ENCODE data around the gene LRP4. TPM values are rescaled to one million over a fixed set of nuclear protein-coding genes. Genes with fewer than 3 reads are reported as not detected.

Gene LRP4
- total RNA-seq, 1 donor from 2014 or later: 0.77 TPM

DNA sequence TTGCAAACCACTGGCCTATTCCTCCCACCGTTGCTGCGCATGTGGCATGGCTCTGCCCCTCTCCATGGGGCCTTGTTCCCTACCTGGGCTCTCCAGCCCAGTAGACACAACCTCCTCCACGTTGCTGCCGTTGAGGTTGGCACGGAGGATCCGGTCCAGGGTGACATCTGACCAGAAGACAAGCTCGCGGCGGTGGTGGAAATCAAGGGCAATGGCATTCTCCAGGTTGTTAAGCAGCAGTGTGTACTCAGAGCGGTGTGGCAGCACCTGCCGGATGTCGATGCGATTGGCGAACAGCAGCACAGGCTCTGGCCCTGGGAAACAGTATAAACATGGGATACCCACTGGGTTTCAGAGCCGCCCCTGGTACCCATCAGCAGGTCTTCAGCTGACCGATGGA is 23.8 kb downstream of the LRP4 start:
- DNase-seq (ENCODE audit: low read depth in 2 of 2): no peak

DNA sequence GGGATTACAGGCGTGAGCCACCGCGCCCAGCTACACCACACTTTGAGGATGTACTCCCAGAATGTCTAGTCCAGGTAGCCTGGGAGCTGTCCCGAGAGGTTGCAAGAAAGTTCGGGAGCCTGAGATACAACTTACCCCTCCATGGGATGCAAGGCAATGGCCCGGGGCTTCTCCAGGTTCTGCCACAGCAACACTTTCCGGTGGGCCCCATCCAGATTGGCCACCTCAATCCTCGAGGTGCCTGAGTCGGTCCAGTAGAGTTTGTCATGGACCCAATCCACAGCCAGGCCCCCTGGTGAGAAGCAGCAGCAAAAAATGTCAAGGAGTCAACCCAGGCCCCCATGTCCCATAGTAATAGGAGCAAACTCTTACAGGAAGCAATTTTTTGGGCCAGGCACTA is 25.5 kb downstream of the LRP4 start:
- DNase-seq (ENCODE audit: low read depth in 2 of 2): no peak

DNA sequence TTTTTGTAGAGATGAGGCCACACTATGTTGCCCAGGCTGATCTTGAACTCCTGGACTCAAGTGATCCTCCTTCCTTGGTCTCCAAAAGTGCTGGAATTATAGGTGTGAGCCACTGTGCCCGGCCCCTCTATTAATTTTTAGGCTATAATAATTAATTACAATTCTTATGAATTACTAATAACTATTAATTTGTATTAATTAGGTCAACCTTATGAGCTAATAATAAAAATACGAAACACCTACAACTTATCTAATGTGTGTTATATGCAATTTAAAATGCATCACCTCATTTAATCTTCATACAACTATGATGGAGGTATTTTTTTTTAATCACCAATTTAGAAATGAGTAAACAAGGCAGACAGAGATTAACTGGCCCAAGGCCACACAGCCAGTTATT is 26.2 kb downstream of the LRP4 start:
- no peak for DNase-seq (ENCODE audit: low read depth in 2 of 2)

GRCh38 chr11:46890665-46891064 is 27.7 kb downstream of the LRP4 start:
- no peak for DNase-seq (ENCODE audit: low read depth in 2 of 2)

GRCh38 chr11:46889689-46890475 is 28.5 kb downstream of the LRP4 start:
- peak; percentile 50 to 75 for DNase-seq (ENCODE audit: low read depth in 2 of 2)

DNA sequence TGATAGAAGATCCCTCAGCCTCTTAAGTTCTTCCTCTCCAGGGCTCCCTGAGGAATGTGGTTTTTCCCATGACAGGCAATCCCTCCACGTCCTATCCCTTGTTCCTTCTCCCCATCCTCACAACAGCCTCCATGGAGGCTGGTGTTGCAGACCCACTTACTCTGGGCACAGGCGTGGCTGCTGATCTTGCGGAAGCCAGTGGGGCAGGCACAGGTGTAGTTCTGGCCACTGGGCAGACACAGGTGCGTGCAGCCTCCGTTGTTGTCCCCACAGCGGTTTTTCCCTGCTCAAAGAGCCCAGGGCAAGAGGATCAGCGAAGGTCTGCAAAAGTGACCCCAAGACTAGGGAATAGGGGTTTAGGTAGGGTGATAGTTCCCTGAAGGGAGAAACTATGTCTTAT is 29.1 kb downstream of the LRP4 start:
- no peak for DNase-seq (ENCODE audit: low read depth in 2 of 2)

GRCh38 chr11:46888636-46889035 is 29.7 kb downstream of the LRP4 start:
- DNase-seq (ENCODE audit: low read depth in 2 of 2): no peak

DNA sequence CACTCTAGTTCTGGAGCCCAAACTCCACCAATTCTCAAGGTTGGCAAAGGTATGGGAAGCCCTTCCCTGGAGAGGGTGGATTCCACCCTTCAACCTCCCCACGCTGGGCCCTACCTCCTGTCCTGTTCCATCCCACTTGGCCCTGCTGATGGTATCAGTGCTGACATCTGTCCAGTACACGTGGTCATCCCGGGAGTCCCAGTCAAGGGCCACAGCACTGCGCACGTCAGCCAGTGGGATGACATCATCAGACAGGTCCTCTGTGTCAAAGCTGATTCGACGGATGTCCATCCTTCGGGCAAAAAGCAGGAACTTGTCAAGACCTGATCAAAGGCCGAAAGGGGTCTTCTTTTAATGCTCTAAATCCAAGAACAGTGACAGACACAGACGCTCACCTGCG is 32.1 kb downstream of the LRP4 start:
- no peak for DNase-seq (ENCODE audit: low read depth in 2 of 2)

- no peak for DNase-seq (ENCODE audit: low read depth in 2 of 2)
Observed at GRCh38 chr11:46879056-46879585, 39.2 kb downstream of the LRP4 start.

- DNase-seq (ENCODE audit: low read depth in 2 of 2): no peak
Observed at GRCh38 chr11:46877580-46877979, 40.8 kb downstream of the LRP4 start.

DNA sequence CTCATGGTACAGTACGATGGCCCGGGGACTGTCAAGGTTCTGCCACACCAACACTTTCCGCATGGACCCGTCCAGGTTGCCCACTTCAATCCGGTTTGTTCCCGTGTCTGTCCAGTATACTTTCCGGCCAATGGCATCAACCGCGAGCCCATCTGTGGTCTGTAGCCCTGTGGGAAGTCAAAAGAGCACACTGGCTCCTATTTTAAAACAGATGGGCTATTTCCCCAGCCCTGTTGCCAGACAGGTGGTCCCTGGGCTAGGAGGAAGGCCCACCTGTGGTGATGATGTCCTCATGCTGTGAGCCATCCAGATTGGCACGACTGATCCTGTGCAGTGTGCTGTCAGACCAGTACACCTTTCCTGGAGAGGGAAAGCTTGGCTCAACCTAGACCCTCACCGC is 41.9 kb downstream of the LRP4 start:
- DNase-seq (ENCODE audit: low read depth in 2 of 2): no peak

DNA sequence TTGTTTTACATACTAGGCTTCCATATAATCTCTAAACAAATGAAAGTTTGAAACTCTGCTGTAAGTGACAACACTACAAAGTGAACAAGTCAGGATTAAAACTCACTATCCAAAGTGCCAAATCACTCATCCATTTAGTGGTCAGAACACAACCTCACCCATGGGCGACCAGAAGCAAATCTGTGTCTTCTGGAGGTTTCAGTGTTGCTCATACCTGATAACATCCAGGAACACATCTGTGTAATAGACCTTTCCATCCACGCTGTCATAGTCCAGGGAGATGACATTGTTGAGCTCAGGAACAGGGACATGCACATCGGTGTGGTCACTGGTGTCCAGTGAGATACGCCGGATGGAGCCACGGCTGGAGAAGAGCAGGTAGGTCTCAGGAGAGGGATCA is 43.8 kb downstream of the LRP4 start:
- no peak for DNase-seq (ENCODE audit: low read depth in 2 of 2)

DNA sequence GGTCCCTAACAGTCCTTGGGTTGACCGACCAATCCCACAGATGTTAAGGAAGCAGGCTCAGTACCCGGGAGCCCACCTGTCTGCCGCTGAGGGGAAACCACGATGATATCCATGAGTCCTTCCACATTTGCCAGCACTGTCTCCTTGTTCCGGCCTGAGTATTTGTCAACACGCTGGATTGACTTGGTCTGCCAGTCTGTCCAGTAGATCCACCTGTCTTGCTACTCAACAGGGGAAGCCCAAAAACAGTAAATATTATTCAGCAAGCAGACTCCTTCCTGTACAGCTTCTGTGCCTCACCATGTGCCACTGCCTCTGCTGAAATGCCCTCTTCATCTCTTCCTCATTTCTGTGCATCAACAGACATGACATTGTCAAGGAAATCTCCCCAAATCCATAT is 49.4 kb downstream of the LRP4 start:
- no peak for DNase-seq (ENCODE audit: low read depth in 2 of 2)

- no peak for DNase-seq (ENCODE audit: low read depth in 2 of 2)
Observed at GRCh38 chr11:46865340-46865739, 53.0 kb downstream of the LRP4 start.

DNA sequence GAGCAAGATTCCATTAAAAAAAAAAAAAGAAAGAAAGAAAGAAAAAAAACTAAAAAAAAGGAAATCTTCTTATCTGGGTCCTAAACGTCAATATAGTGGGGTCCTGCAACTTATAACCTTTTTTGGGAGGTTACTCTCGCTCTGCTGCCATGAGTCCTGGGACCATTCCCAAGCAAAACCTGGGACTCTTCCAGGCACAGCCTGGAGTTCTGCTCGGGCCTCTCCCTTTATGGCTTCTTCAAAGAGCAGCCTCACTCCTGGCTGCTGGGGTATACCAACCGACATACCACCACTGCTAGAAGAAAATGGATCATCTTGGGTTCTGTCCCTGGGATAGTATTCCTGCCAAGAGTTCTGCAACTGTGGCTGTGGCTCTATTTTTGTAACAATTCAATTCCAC is 58.1 kb downstream of the LRP4 start:
- DNase-seq (ENCODE audit: low read depth in 2 of 2): no peak

- DNase-seq (ENCODE audit: low read depth in 2 of 2): no peak
Observed at GRCh38 chr11:46858920-46859546, 59.3 kb downstream of the LRP4 start.

- DNase-seq (ENCODE audit: low read depth in 2 of 2): no peak
Observed at GRCh38 chr11:46857666-46858065, 60.7 kb downstream of the LRP4 start.

DNA sequence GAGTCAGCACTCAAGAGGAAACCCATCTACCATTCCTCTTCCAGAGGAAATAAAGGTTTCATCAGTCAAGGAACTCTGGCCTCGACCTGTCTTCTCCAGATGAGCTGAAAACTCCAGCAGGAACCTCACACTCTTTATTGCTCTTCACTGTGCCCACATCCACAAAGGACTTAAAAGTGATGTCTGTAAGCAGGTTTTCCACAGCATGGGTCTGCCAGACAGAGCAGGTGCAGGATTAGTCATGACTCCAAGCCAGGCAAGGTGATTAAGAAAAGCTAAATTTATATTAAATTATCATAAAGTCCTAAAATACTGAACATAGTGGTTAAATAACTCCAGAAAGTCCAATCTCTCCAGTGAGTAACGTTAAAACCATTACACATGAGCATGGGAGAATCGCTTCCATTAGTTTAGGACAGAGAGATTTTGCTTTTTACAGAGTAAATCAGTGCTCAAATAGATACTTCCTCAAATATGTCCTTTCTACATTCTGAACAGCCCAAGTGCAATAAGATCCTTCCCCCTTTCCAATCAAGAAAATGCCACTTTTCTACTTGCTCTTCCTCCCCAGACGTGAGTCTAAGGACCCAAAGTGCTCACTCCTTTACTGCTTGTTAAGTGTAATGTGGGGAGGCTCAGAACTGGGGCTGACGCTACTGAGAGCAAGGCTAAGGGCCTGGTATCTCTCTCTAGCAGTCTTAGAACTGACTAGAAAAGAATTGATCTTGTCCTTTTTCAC is 61.6 kb downstream of the LRP4 start:
- DNase-seq (ENCODE audit: low read depth in 2 of 2): no peak

DNA sequence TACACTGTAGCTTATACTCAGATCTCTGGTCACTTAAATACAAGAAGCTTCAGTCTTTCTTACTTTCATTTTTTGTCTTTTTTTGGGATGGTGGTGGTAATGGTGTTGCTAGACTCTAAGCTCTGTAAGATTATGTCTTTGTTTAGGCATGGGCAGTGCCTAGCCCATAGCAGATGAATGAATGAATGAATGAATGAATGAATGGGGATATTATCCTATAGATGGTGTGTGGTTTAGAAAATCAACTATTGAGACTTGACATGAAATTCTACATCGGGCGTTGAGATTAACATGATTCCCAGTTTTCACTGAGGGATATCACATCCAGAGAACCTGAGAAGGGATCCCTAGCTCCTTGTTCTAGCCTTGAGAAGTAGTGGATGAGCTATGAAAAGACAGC is 62.5 kb downstream of the LRP4 start:
- DNase-seq (ENCODE audit: low read depth in 2 of 2): no peak

DNA sequence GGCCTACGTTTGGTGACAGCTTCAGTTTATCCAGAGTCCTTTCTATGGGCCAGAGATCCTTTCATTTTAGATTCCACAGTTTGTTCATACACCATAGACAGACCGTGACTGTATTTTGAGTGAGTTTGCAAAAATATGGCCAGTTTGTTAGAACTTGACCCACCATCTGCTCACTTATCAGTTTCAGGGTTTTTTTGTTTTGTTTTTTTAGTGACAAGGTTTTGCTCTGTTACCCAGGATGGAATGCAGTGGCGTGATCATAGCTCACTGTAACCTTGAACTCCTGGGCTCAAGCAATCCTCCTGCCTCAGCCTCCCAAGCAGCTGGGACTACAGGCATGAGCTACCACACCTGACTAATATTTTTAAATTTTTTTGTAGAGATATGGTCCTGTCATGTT is 63.2 kb downstream of the LRP4 start:
- DNase-seq (ENCODE audit: low read depth in 2 of 2): no peak

- DNase-seq (ENCODE audit: low read depth in 2 of 2): no peak
Observed at GRCh38 chr11:46850829-46851380, 67.4 kb downstream of the LRP4 start.

- no peak for DNase-seq (ENCODE audit: low read depth in 2 of 2)
Observed at GRCh38 chr11:46849631-46850030, 68.7 kb downstream of the LRP4 start.

Data from dermis microvascular lymphatic vessel endothelial cell (primary cell).